GM21515 (cell line): ENCODE measurements around the gene APLP2.
A peak's percentile ranks its signal among the peaks of the same experiment; 100 is the strongest.
"Not testable (repeated sequence)": the region's sequence is repeated elsewhere in the genome, so short reads cannot be mapped to it uniquely, and the experiment has no call there.

Source experiments
- ATAC-seq: cut with Tn5 transposase; IDR thresholded peaks from one replicate; pipeline ENCODE4 v1.9.1; 2021; ENCODE audit not compliant: unreplicated experiment

Gene APLP2

DNA sequence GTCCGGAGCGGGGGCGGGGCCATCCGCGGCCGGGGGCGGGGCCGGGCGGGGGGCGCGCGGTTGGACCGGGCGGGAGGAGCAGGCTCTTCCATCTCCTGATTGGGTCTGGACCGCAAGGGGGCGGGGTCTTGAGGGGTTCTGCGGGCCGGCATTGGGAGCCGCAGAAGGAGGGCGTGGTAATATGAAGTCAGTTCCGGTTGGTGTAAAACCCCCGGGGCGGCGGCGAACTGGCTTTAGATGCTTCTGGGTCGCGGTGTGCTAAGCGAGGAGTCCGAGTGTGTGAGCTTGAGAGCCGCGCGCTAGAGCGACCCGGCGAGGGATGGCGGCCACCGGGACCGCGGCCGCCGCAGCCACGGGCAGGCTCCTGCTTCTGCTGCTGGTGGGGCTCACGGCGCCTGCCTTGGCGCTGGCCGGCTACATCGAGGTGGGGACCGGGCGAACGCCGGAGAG, at the start of gene APLP2:
APLP2 (plus strand) TSS at position 236 of the 450 bp plus-strand sequence; CDS start at position 320, 84 bp downstream.
- peak; percentile 97 for ATAC-seq

DNA sequence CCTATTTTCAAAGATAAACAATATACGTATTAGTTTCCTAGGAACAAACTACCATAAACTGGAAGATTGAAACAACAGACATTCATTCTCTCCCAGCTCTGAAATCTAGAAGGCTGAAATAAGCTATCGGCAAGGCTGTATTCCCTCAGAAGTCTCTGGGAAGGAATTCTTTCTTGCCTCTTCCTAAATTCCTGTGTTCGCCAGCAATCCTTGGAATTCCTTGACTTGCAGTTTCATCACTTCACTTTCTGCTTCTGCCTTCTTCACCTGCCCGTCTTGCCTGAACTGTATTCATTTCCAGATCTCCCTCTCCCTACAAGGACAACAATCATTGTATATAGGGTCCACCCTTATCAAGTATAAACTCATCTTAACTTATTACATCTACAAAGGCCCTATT, 49.4 kb upstream of the APLP2 start:
- ATAC-seq: no peak

DNA sequence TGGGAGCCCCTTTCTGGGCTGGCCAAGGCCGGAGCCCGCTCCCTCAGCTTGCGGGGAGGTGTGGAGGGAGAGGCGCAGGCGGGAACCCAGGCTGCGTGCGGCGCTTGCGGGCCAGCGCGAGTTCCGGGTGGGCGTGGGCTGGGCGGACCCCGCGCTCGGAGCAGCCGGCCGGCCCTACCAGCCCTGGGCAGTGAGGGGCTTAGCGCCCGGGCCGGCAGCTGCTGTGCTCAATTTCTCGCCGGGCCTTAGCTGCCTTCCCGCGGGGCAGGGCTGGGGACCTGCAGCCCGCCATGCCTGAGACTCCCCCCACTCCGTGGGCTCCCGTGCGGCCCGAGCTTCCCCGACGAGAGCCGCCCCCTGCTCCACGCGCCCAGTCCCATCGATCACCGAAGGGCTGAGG, 48.1 kb upstream of the APLP2 start:
- ATAC-seq: not testable (repeated sequence)

DNA sequence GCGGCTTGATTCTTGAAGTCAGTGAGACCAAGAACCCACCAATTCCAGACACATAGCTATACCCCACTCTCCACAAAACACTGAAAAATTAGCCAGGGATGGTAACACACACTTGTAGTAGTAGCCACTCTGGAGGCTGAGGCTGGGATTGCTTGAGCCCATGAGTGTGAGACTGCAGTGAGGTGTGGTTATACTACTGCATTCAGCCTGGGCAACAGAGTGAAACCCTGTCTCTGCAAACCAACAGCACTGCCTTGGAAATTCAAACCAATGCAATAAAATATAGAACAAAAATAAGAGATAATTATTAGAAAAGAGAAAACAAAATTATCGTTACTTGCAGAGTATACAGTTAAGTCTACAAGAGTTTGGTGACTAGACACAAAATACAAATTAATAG, 46.9 kb upstream of the APLP2 start:
- ATAC-seq: no peak

DNA sequence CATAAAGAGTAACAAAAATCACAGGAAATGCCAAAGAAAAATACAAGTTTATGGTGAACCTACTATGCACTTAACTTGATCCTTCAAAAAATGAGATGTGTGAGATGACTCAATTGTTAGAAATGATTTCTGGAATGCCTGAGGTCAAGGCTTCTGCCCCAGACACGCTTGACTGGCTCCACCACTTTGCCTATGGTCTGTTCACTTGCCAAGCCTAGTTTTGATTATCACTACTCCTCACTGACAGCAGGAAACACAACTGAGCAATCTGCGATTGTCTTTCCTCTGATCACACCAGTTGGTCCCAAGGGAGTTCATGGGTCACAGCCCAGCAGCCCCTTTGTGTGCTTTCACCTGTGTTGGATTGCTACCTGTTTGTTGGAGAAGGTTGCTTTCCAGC, 46.5 kb upstream of the APLP2 start:
- peak; percentile 98 for ATAC-seq

DNA sequence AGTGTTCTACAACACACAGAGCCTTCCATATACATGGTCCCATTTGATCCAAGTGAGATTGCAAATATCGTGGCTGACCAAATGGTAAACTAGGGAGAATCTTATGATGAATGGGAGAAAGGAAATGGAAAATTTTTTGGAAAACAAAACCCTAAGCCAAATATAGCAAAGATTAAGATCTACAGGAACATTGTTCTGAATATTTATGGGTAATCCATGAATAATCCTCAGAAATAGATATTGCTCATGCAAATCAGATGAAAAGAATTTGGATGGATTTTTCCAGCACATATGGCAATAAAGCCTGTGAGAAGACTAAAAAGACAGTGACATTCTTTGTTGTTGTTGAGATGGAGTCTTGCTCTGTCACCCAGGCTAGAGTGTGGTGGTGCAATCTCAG, 45.3 kb upstream of the APLP2 start:
- ATAC-seq: no peak

DNA sequence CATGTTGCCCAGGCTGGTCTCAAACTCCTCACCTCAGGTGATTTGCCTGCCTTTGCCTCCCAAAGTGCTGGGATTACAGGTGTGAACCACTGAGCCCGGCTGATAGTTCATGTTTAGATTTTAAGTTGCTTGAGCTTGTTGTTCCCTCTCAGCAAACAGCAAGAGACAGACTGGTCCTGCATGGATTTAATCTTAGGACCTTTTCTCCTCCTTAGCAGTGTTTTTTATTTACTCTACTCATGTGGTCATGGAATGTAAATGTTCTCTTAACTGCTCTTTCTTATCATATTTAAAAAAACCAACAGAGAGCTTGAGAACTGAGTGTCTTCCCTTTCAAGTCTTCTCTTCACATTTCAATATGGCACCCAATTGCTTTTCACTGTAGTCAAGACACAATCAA, 44.3 kb upstream of the APLP2 start:
- ATAC-seq: no peak

DNA sequence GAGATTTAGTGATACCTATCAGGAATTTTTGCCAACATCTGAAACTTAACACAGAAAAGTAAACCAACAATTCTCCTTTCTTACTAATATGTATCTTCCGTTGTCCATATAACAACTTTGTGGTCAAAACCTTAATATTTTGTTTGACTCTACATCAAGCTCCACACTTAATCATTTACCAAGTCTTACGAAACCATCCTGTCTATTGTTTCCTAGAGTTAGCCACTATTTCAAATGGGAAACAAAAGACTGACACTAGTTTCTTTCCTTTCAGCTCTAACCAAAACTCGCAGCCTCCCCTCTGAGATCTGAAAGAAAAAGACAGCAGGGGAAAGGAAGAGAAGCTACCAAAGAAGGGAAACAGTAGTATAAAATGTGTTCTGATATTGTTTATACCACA, 40.6 kb upstream of the APLP2 start:
- ATAC-seq: no peak

DNA sequence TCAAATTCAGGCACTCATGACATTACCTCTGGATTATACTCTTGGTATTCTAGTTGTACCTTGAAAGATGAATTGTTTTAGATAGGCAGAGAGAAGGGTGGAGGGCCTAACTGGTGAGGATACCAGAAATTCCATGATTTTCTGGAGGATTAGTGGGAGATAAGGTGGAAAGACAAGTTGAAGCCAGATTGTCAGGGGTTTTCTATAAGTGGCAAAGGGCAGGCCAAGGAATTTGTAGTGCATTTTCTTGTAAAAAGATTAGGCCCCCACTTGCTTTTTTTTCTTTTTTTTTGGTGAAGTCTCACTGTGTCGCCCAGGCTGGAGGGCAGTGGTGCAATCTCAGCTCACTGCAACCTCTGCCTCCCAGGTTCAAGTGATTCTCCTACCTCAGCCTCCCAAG, 38.6 kb upstream of the APLP2 start:
- no peak for ATAC-seq

DNA sequence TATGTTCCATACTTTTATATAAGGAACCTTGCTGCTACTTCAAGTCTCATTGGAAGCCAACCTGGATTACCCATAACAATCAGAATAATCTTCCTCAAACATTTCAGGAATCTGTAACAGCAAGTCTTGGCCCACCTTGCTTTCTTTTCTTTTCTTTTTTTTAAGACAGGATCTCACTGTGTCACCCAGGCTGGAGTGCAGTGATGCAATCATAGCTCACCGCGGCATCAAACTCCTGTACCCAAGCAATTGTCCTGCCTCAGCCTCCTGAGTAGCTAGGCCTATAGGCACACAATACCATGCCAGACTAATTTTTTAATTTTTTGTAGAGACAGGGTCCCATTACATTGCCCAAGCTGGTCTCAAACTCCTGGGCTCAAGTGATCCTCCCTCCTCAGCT, 37.7 kb upstream of the APLP2 start:
- ATAC-seq: no peak

DNA sequence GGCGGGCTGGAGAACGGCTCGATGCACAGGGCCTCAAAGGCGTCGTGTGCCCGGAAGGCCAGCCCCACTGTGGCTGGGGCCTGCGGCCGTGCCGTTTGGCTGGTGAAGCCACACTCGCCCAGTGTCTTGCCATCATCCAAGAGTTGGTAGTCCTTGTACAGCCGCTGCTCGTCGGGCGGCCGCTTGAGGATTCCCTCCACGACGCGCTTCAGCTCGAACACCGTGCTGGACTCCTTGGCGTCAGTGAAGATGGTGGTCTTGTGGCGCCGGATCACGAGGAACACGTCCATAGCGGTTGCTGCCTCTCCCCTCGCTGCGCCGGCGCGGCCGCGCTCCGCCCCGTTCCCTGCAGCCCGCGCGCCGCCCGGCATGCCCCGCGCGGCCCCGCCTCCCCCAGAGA, 36.8 kb upstream of the APLP2 start:
- no peak for ATAC-seq

DNA sequence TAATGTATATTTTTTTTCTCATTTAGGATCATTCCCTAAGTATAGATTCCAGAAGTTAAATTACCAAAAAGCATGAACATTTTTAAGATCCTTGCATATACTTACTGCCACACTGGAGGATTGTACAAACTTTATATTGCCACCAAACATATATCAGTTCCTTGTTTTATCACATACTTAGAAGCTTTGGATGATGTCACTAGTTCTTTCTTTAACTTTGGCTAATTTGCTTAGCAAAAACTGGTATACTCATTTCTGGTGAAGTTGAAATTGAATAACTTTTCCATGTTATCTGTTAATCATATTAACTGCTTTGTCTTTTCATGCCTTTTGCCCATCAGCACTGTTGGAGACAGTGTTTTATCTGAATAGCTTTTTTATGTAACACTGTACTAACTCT, 35.5 kb upstream of the APLP2 start:
- ATAC-seq: no peak

DNA sequence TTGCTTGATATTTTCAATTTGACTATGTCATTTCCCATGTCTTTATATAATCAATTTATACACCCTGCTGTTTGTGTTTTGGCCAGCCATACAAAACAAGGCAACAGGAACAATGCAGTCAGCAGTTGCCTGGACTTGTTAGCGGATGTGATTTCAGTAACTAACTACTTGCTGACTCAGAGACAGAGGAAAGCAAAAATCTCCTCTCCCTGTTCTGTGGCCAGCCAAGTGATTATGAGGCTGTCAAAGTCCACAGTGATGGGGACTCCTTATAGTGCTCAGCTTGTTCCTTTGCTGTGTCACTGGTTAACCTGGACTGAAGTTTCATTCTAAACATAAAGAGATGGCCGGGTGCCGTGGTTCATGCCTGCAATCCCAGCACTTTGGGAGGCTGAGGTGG, 32.6 kb upstream of the APLP2 start:
- no peak for ATAC-seq

DNA sequence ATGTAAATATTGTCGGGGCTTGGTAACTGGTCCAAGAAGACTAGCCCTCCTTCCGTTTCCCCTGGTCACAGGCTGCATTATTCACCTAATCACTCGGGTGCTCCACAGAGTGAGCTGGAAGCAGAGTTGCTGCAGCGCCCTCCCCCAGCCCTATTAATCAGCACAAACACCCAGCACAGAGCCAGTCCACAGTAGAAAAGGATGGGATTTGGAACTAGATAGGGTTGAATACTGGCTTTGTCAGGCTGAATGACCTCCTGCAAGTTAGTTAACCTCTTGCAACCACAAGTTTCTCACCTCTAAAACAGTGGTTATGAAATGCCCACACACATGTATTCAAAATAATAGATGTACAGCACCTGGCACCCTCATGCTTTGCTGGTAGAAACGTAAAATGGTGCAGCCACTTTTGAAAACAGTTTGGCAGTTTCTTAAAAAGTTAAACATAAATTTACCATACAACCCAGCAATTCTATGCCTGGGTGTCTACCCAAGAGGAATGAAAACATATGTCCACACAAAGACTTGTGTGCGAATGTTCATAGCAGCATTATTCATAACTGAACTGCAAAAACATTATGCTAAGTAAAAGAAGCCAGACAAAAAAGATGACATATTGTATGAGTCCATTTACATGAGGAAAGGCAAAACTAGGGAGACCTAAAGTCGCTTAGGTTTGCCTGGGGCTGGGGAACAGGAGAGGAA, 31.7 kb upstream of the APLP2 start:
- no peak for ATAC-seq

DNA sequence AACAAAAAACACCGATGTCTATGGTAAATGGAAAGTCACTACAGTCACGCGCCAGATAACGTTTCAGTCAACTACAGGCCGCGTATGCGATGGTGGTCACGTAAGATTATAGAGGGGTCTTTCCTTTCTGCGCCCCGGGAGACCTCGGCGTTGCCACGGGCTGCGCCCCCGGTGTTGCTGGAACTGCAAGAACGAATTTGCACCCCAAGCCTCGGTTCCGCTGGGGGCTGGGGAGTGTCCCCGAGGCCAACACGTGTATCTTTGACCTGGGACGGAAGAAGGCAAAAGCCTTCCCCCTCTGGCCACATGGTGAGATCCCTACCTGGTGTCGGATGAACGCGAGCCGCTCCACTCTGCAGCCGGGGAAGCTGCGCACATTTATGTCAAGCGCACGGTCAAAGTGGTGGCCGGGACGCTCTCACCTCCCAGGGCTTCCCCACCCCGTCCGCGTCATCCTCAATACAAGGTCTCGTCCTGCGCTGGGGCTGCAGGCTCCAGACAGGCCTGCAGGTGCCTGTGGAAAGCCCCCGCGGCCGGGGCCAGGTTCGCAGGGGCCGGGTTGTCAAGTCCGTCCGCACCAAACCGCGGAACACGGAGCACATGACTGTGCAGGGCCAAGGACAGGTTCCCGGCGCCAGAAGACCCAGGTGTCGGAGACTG, 29.3 kb upstream of the APLP2 start:
- ATAC-seq: no peak

DNA sequence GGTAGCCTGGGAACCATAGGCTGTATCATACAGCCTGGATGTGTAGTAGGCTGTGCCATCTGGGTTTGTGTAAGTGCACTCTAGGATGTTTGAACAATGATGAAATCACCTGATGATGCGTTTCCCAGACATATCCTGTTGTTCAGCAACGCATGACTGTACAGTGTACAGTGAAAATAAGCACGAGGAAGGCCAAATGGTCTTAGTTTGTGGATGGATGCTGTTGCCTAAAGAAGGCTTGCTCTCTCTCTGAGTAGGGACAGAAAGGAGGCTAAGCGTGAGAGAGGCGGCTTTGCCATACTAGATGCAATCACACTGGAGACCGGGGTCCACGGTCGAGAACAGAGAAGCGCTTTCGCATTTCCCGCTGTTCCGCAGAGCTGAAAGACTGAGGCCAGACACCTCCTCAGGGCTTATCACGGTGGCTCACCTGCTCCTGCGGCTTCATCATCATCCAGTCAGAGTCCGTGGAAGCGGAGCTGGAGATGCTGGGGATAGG, 27.6 kb upstream of the APLP2 start:
- ATAC-seq: no peak

DNA sequence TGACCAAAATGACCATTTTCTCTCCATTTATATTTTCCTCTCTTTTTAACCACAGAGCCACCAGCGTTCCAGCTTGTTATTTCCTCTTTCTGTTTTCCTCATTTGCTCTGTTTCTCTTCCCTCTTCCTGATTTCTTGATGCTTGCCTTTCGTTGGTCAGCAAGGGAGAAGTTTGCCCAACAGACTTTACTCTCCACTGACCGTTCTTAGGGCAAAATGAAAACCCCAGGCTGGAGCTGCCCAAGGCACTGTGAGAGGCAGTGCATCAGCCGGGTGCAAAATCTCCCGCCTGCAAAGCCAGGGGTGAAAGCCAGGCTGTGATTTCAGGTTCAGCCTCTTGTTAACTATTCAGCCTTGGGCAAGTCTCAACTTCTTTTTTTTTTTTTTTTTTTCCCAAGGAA, 26.1 kb upstream of the APLP2 start:
- no peak for ATAC-seq

DNA sequence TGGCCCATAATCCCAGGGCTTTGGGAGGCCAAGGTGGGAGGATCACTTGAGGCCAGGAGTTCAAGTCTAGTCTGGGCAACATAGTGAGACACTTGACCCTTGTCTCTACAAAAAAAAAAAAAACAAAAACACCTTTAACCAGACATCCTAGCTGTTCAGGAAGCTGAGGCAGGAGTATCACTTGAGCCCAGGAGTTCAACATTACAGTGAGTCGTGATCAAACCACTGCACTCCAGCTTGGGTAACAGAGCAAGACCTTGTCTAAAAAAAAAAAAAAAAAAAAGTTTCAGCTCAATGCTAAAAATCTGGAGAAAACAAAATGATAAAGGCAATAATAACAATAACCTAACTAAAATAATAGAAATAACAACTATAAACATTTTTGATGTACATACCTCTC, 22.6 kb upstream of the APLP2 start:
- no peak for ATAC-seq

DNA sequence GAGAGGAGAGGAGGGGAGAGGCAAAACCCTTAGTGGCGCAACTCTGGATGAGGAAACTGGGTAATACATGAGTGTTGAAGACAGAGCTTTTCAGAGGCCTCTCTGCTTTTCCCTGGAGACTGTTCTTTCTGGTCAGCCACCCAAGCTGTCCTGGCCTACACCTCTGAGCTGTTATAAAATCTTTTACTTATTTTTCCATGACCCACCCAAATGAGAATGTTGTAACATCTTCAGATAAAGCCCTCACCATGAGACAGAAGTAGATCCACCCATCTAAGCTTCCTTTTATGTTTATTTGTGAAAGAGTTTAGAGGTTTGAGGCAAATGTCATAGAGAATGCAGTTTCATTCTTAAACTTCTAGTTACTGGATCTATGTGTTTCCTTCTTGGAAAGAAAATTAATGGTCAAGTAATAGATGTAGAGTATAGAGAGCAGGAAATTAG, 20.3 kb upstream of the APLP2 start:
- no peak for ATAC-seq

DNA sequence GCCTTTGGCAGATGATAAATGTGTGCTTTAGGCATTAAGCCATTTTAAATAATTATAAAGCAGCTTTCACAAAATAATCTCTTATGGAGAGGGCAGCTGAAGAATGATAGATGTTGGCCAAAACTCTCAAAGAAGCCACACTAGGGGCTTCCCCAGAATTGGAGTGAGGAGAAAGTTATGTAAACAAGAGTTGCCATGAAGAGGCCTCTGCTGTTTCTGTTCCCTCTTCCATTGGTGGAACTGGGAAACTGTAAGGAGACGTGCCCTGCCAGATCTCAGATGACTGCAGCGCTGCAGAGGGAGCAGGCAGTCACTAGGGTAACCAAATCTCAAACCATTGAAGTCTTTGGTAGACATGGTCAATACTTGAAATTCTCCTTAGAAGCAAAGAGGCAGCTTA, 19.4 kb upstream of the APLP2 start:
- no peak for ATAC-seq

DNA sequence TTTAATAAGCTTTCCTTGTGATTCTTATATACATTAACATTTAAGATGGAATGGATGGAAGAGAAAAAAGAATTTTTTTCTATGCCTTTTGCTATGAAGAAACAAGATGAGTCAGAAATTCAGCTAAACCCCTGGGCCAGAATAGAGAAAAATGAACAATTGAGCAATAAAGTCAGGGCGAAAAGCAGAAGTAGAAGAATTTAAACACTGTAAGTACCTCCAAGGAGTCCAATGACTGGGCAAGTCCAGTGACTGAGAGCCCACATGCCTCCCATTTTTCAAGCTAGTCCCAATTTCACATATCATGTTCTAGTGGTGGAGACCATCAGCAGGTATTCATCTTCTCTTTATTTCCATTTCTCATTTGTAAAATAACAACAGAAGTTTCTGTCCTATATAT, 18.6 kb upstream of the APLP2 start:
- no peak for ATAC-seq

DNA sequence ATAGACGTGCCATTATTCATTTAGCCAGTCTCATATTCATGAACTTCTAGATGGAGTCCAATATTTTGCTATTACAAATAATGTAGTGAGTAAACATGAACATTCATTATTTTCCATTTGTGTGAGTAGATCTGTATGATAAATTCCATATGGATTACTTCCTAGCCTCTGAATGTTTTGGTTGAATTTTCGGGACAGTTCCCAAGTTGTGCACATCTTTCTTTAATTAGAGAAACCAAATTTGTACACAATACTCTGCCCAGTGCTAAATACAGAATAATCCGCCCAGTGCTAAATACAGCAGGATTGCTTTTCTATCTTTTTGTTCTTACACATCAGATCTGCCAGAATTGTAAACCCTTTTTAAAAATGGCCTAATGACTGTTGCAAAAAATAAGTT, 17.1 kb upstream of the APLP2 start:
- ATAC-seq: no peak

DNA sequence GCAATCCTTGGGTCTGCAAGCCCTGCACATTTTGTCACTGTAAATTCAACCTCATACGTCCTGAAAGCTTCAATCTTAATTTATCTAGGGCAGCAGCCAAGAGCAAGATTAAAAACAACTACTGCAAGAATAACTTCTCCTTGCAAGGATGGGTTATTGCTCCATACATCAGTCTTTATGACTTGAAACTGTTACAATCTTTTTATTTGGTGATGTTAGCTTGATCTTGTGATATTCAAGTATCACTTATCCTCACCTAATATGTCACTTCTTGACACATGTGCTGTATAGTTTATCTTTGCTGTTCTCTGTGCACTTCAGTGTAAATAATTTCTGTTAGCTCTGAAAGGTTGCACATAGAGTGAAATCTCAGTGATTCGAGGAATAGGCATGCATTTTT, 14.7 kb upstream of the APLP2 start:
- no peak for ATAC-seq
